NCI-H2171 (cell line): Measurements from ENCODE around the gene ANKRD18A.

ENCODE experiments used
- DNase-seq: peaks from one replicate; lab custom pipeline; 2025; lab: John Stamatoyannopoulos, UW

ANKRD18A gene

GRCh38 chr9:38620483-38621433 is at the start of gene ANKRD18A:
Gene ANKRD18A (minus strand): TSS chr9:38620596. CDS start chr9:38620285, 311 bp downstream.
- DNase-seq: peak; percentile 94

DNA sequence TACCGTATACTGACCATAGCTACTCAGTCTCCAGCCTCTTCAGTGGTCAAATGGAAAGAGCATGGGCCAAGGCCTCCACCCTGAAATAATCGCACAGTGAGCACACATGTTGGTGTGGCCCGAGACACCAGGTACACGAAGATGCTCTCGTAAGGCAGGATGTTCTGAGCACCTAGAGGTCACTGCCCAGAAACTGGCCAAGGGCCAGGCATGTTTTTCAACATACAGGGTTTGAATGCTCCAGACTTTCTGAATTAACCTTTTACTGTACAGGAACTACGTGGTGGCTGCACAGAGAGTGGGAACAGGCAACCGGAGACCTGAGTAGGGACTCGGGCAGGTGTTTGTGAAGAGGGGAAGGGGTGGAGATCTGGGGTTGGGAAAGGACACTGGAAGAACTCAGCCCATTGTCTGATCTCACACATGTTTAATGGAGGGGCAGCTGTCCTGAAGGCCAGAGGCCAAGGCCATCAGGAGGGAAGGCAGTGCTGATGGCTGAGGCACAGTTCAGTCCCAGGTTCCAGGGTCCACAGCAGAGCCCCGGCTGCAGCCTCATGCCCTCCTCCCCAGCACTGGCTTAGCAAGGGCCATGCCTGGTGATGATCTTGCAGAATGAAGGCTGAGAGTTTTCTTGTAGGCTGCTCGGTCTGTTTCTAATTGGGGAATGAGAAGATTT is 48.5 kb upstream of the ANKRD18A start:
- DNase-seq: no peak

DNA sequence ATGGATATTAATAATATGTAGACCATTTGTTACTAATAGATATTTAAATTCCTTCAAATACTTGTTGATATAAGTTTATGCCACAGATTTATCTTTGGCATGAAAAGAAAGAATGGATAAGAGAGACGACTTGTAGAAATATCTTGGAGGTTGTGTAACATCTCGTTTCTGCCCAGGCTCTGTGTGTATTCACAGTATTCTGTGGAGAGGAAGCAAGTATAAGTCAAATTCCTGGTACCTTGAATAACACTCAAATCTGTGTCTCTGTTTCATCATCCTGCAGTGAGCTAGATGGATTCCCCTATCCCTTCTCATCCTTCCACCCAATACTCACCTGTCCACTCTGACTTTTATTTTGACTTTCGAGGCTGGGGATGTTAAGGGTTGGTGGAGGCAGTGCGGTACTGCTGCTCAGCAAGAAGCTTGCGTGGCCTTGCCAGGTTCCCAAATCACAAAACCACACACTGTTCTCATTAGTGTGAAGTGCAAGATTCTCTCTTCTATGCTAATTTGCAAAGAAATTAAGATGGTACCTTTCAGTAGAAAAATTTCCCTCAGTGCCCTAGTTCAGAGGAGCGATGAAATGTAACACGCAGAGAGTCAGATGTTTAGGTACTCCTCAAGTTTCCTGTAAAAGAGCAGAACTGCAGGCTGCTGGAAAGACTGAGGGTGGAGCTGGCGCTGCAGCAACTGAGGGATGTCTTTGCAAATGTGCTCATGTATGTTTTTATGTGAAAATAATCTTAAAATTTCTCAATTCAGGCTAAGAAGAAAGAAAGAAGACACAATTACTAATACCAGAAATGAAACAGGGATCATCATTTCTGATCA is 42.6 kb upstream of the ANKRD18A start:
- DNase-seq: peak; percentile 13

- DNase-seq: no peak
Measured at GRCh38 chr9:38659538-38659937, 39.1 kb upstream of the ANKRD18A start.

DNA sequence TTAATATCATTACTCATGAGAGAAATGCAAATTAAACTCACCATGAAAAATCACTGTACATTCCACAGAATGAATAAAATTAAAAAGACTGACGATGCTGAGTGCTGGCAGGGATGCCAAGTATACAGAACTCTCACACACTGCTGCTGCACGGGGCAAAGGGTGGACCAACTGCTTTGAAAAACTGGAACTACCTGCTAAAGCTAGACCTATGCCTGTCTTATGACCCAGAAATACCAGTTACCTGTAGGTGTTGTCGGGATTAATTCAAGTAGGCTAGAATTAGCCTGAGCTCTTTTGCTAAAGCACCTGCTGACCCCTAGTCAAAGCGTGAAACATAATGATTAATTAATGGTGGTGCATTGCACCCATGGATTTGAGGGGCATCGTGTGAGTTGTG is 36.5 kb upstream of the ANKRD18A start:
- no peak for DNase-seq

GRCh38 chr9:38652486-38652885 is 32.1 kb upstream of the ANKRD18A start:
- DNase-seq: no peak

- DNase-seq: no peak
Measured at GRCh38 chr9:38652044-38652443, 31.6 kb upstream of the ANKRD18A start.

- no peak for DNase-seq
Measured at GRCh38 chr9:38651400-38652042, 31.1 kb upstream of the ANKRD18A start.

GRCh38 chr9:38650564-38650963 is 30.2 kb upstream of the ANKRD18A start:
- no peak for DNase-seq

DNA sequence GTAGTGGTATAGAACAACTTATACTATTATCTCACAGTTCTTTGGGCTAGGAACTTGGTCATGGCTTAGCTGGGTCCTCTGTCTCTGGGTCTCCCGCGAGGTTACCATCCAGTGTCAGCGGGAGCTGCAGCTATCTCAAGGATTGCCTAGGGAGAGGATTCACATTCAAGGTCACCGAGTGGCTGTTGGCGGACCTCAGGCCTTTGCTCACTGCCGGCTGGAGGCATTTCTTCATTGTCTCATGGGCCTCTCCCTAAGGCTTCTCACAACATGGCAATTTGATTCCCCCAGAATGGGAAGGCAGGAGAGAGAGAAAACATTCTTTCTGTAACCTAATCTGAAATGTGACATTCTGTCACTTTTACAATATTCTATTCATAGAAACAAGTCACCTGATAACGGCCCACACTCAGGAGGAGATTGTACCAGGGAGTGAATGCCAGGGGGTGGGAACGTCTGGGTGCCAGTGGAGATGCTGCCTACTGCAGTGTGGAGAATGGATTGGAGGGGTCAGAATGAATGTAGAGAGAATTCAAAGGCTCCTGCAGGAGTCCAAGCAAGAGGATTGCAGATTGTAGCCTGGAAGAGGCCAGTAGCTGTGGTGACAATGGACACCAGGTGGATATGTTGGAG is 29.5 kb upstream of the ANKRD18A start:
- no peak for DNase-seq

- no peak for DNase-seq
Measured at GRCh38 chr9:38644601-38645000, 24.2 kb upstream of the ANKRD18A start.

GRCh38 chr9:38643815-38644173 is 23.4 kb upstream of the ANKRD18A start:
- DNase-seq: no peak

GRCh38 chr9:38642951-38643814 is 22.8 kb upstream of the ANKRD18A start:
- no peak for DNase-seq

DNA sequence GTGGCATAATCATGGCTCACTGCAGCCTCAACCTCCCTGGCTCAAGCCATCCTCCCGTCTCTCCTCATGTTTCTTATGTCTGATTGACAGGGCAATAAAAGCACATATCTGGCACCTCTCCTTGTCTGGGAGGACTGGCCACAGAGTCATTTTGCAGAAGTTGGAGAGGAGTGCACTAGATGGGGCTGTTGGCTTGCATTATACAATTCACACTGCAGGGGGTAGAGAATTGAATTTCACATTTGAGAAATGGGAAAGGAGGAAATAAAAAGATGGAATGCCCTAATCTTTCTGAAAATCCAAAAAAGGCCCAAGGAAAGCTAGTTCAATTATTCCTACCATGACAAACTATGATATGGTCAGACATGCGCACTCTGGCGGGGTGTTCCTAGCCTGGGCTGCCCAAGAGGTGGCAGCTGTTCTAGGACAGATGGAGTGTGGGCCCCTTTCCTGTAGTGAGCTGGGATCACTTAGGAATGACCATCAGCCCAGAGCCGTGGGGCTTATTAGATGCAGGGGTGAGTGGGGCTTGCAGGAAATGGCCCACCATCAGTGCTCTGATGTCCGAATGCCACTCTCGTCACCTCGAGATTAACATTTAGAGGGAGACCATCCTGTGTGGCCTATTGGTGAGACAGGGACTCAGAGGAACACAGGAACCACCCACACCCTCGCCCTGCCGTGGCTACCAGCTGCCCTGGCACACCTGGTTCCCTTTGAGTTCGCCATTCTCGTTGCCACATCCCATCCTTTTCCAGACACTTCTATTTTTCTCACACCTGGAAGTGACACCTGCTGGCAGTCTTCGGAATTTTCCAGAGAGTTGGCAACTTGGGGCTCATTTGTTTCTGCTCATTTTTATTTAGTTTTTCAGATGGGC is 21.8 kb upstream of the ANKRD18A start:
- peak; percentile 72 for DNase-seq

- no peak for DNase-seq
Measured at GRCh38 chr9:38641142-38641541, 20.7 kb upstream of the ANKRD18A start.

DNA sequence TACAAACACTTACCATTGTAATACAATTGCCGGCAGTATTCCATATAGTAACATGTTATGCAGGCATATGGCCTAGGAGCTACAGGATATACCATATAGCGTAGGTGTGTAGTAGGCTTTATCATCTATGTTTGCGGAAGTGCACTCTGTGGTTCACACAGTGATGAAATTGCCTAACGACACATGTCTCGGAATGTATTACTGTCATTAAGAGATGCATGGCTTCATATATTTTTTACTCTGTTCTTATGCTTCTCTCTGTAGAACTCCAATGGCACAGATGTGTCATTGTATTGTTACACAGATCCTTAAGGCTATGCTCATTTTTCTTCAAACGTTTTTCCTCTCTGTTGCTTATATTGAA is 19.2 kb upstream of the ANKRD18A start:
- DNase-seq: no peak

- no peak for DNase-seq
Measured at GRCh38 chr9:38638881-38639576, 18.6 kb upstream of the ANKRD18A start.

DNA sequence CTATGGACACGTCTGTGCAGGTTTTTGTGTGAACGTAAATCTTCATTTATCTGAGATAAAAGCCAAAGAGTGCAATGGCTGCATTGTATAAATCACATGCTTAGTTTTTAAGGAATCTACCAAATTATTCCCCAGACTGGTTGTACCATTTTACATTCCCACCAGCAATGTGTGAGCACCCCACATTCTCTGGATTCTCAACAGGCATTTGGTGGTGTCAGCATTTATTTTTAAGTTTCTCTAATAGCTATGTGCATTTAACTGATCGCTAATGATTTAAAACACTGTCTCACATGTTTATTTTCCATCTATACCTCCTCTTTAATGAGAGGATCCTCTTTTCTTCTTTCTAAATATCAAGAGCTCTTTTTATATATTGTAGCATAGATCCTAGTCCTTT is 13.9 kb upstream of the ANKRD18A start:
- DNase-seq: no peak

DNA sequence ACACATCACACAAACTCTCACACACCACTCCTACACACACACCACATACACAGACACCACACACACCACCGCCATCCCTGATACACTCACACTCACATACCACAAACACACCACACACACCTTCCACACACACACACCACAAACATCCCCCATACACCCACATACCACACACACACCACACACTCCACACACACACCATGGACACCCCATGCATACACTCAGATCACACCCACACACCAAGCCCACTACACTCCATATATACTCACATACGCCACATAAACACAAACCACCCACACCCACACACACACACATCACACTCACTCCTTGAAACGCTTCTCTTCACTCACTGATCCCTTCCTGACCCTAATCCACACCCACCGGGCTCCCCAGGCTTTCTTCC is 9.1 kb upstream of the ANKRD18A start:
- DNase-seq: no peak
